Bronchus fibroblast of lung (primary cell): Measurements from ENCODE around the gene LYPD5. TPM values are rescaled to one million over a fixed set of nuclear protein-coding genes. Genes with fewer than 3 reads are reported as not detected.

Experiments
- total RNA-seq: library from RNA; depleted of rRNA; stranded (reverse); fragments of >200 nt; gene quantifications from 2 replicates; pipeline ENCODE4 v1.2.3, GENCODE V29; 2015

LYPD5 gene
- total RNA-seq: 0.89 TPM in 1 of 2 replicates, not detected in the other

GRCh38 chr19:43802216-43802951, at the start of gene LYPD5:
LYPD5 (minus strand) TSS chr19:43802447; CDS start chr19:43802380, 67 bp downstream.

GRCh38 chr19:43826787-43827754, 24.8 kb upstream of the LYPD5 start, which contains the start of gene ZNF283:
ZNF283 (plus strand) TSS chr19:43827321; CDS start chr19:43833505, 6,184 bp downstream.

GRCh38 chr19:43780706-43781525, 21.3 kb downstream of the LYPD5 start, which contains the start of gene KCNN4:
KCNN4 (minus strand) TSS chr19:43780973; CDS start chr19:43780861, 112 bp downstream.

GRCh38 chr19:43754503-43755255, 47.6 kb downstream of the LYPD5 start, which contains the start of gene SMG9:
SMG9 (minus strand) TSS chr19:43754962; CDS start chr19:43750741, 4,221 bp downstream.

Other genes starting within 250 kb of the LYPD5 start
- 40.0 and 48.0 TPM in 2 replicates for gene XRCC1, start 226.9 kb downstream of the LYPD5 start, total RNA-seq
- gene PINLYP, start 226.6 kb downstream of the LYPD5 start, total RNA-seq: 6.2 and 7.3 TPM in 2 replicates
- gene IRGQ, start 206.3 kb downstream of the LYPD5 start, total RNA-seq: 7.7 and 10.1 TPM in 2 replicates
- gene ZNF576, start 205.9 kb downstream of the LYPD5 start, total RNA-seq: 8.4 and 11.0 TPM in 2 replicates
- 0.34 TPM in 1 of 2 replicates, not detected in the other for gene SRRM5, start 190.4 kb downstream of the LYPD5 start, total RNA-seq
- 30.8 and 35.3 TPM in 2 replicates for gene ZNF428, start 182.8 kb downstream of the LYPD5 start, total RNA-seq
- 1.5 and 2.2 TPM in 2 replicates for gene CADM4, start 162.6 kb downstream of the LYPD5 start, total RNA-seq
- gene PLAUR, start 132.3 kb downstream of the LYPD5 start, total RNA-seq: 118 and 131 TPM in 2 replicates
- not detected in 2 replicates for gene IRGC, start 86.4 kb downstream of the LYPD5 start, total RNA-seq
- 14.9 and 22.9 TPM in 2 replicates for gene SMG9, start 47.5 kb downstream of the LYPD5 start, total RNA-seq
- 0.17 and 0.74 TPM in 2 replicates for gene KCNN4, start 21.5 kb downstream of the LYPD5 start, total RNA-seq
- 1.8 and 3.5 TPM in 2 replicates for gene ZNF283, start 24.9 kb upstream of the LYPD5 start, total RNA-seq
- 1.0 TPM in 2 replicates for gene ZNF404, start 81.5 kb upstream of the LYPD5 start, total RNA-seq
- gene ZNF45, start 132.8 kb upstream of the LYPD5 start, total RNA-seq: 5.6 and 5.9 TPM in 2 replicates
- gene ZNF221, start 148.8 kb upstream of the LYPD5 start, total RNA-seq: 1.9 and 3.0 TPM in 2 replicates
- gene ZNF155, start 181.7 kb upstream of the LYPD5 start, total RNA-seq: 2.9 and 4.8 TPM in 2 replicates
- 1.2 and 2.2 TPM in 2 replicates for gene ZNF230, start 200.5 kb upstream of the LYPD5 start, total RNA-seq
- gene ZNF222, start 222.9 kb upstream of the LYPD5 start, total RNA-seq: 1.8 and 4.9 TPM in 2 replicates
- gene ZNF223, start 249.6 kb upstream of the LYPD5 start, total RNA-seq: 2.4 and 3.5 TPM in 2 replicates